GM04504 (cell line): ENCODE data around the gene SORCS3.

ENCODE experiments used
- DNase-seq: peaks from one replicate; pipeline ENCODE4 v3.0.0-alpha.2; 2012; ENCODE audit warnings: low read depth

Gene SORCS3

GRCh38 chr10:105112862-105113261, 471.8 kb downstream of the SORCS3 start:
- DNase-seq: no peak

GRCh38 chr10:105113666-105114065, 472.6 kb downstream of the SORCS3 start:
- DNase-seq: no peak

- DNase-seq: no peak
Measured at GRCh38 chr10:105121743-105122142, 480.7 kb downstream of the SORCS3 start.

GRCh38 chr10:105128111-105128510, 487.0 kb downstream of the SORCS3 start:
- DNase-seq: no peak

- DNase-seq: no peak
Measured at GRCh38 chr10:105138358-105138757, 497.3 kb downstream of the SORCS3 start.

GRCh38 chr10:105139363-105139896, 498.3 kb downstream of the SORCS3 start:
- no peak for DNase-seq

GRCh38 chr10:105140600-105140999, 499.5 kb downstream of the SORCS3 start:
- no peak for DNase-seq

GRCh38 chr10:105145711-105146110, 504.6 kb downstream of the SORCS3 start:
- DNase-seq: no peak

GRCh38 chr10:105146436-105146835, 505.3 kb downstream of the SORCS3 start:
- DNase-seq: no peak

- DNase-seq: no peak
Measured at GRCh38 chr10:105148456-105148855, 507.4 kb downstream of the SORCS3 start.

GRCh38 chr10:105148921-105149320, 507.8 kb downstream of the SORCS3 start:
- DNase-seq: no peak

GRCh38 chr10:105149371-105149891, 508.3 kb downstream of the SORCS3 start:
- no peak for DNase-seq

- DNase-seq: no peak
Measured at GRCh38 chr10:105150259-105150880, 509.3 kb downstream of the SORCS3 start.

GRCh38 chr10:105154736-105155135, 513.6 kb downstream of the SORCS3 start:
- DNase-seq: no peak

GRCh38 chr10:105159268-105159667, 518.2 kb downstream of the SORCS3 start:
- no peak for DNase-seq

- DNase-seq: no peak
Measured at GRCh38 chr10:105161149-105161548, 520.1 kb downstream of the SORCS3 start.

- no peak for DNase-seq
Measured at GRCh38 chr10:105161767-105162166, 520.7 kb downstream of the SORCS3 start.

GRCh38 chr10:105170521-105170920, 529.4 kb downstream of the SORCS3 start:
- no peak for DNase-seq

GRCh38 chr10:105171945-105172344, 530.9 kb downstream of the SORCS3 start:
- no peak for DNase-seq

GRCh38 chr10:105181626-105182025, 540.5 kb downstream of the SORCS3 start:
- no peak for DNase-seq

- DNase-seq: no peak
Measured at GRCh38 chr10:105183536-105183935, 542.4 kb downstream of the SORCS3 start.

- DNase-seq: no peak
Measured at GRCh38 chr10:105185161-105185560, 544.1 kb downstream of the SORCS3 start.

GRCh38 chr10:105187243-105187642, 546.2 kb downstream of the SORCS3 start:
- no peak for DNase-seq
